GM18858 (cell line): ENCODE data around the gene BPI.
"Not testable (repeated sequence)": the region's sequence is repeated elsewhere in the genome, so short reads cannot be mapped to it uniquely, and the experiment has no call there.

Source experiments
- ATAC-seq: cut with Tn5 transposase; IDR thresholded peaks from one replicate; pipeline ENCODE4 v1.9.1; 2021; ENCODE audit not compliant: unreplicated experiment

The BPI gene

DNA sequence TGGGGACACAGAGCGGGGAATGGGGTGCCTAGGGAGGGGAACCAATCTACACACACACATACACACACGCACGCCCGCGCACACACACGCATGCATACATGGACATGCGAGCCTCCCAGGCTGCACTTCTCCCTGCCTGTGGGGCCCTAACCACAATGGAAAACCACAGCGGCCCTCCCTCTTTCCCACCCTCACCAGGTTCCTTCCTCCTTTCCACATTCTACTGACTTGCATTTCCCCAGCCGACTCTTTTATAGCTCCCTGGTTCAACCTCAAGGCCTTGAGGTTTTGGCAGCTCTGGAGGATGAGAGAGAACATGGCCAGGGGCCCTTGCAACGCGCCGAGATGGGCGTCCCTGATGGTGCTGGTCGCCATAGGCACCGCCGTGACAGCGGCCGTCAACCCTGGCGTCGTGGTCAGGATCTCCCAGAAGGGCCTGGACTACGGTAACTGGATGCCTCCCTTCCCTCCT lies at the start of gene BPI:
TSS of gene BPI (plus strand) at position 249 of the 472 bp plus-strand sequence. CDS start at position 317, 68 bp downstream.
- ATAC-seq, result no peak

DNA sequence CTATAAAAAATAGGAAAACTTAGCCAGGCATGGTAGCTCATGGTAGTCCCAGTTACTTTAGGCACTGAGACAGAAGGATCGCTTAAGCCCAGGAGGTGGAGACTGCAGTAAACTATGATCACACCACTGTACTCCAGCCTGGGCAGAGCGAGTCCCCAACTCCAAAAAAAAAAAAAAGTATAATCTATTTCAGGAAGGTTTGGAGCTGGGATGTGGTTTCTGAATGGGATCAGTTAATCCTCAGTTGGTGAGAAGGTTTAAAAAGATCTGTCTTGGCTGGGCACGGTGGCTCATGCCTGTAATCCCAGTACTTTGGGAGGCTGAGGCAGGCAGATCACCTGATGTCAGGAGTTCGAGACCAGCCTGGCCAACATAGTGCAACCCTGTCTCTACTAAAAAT lies 49.3 kb upstream of the BPI start:
- not testable (repeated sequence) for ATAC-seq

GRCh38 chr20:38255393-38255792 lies 48.6 kb upstream of the BPI start:
- no peak for ATAC-seq

DNA sequence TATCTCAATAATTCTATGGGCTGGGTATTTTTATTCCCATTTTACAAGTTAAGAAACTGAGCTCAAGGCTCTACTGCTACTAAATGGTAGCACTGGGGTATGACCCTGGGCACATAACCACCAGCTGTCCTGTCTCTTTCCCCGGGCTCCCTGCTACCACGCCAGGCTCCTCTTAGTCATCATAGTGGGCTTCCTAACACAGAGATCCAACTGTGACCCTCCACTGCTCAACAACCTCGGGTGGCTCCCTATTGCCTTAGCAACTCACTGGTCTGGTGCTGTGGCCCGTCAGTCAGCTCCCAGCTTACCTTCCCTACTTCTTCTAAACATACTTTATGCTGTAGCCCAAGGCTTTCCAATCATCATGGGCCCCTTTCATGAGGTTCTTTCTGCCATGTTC lies 47.9 kb upstream of the BPI start:
- ATAC-seq, result no peak

- no peak for ATAC-seq
These were observed 47.0 kb upstream of the BPI start for GRCh38 chr20:38256966-38257365.

GRCh38 chr20:38258545-38259215 lies 45.3 kb upstream of the BPI start:
- ATAC-seq, result no peak

DNA sequence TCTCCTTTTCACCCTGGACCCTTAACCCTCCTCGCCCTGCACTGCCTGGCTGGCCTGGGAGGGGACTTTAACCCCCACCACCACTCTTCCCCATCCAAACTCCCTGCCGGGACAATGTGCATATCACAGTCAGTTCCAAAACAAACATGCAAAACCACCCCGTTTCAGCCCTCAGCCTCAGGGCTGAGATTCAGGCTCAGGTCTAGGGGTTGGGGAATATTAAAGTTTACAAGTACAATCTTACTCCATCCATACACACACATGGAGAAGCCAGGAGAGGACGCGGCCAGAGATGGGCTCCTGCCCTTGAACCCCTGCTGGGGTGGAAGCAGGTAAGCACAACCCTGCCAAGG lies 44.0 kb upstream of the BPI start:
- no peak for ATAC-seq

DNA sequence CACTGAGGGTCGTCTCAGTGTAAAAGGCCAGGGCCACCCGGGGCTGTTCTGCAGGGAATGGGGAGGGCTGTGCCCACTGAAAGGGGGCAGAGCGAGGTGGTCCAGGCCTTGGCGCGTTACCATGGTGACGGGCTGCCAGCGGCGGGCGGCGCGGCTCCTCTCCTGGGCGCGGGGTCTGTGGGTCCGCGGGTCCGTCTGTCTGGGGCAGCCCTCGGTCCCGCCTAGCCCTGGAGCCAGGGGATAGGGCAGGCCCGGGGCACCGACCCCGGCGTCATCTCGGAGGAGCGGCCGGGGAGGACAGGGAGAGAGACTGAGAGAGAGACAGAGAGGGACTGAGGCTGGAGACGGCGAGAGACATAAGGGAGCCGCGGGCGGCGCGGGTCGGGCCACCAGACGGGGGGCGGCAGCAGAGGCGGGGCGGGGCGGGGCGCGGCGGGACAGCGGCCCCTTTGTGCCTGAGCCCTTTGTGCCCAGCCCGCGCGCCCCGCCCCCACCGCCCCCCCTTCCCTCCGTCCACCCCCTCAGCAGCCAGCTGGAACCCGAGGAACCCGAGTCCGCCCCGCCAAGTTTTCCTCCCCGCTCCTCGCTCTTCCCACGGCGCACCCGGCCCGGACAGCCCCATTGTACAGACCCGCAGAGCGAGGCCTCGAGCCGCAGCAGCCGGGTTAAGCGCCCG lies 43.4 kb upstream of the BPI start, which contains the start of gene KIAA1755:
TSS of gene KIAA1755 (minus strand) at position 358 of the 676 bp plus-strand sequence. CDS start at position 123, 235 bp downstream.
- no peak for ATAC-seq

DNA sequence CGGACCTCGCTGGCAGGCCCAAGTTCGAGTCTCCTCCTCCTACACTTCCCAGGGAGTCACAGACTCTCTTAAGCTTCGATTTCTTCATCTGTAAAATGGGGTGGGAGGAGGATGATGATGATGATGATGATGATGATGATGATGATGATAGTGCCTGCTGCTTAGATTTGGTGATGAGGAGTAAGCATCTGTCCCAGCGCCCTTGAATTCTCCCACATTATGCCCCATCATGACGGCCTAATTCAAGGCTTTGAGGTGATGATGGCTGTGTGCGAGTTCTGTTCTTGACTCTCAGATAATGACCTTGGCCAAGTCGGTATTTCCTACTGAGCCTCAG lies 42.9 kb upstream of the BPI start:
- ATAC-seq, result no peak

- no peak for ATAC-seq
These were observed 41.0 kb upstream of the BPI start for GRCh38 chr20:38262931-38263330.

GRCh38 chr20:38266426-38266825 lies 37.5 kb upstream of the BPI start:
- ATAC-seq, result no peak

DNA sequence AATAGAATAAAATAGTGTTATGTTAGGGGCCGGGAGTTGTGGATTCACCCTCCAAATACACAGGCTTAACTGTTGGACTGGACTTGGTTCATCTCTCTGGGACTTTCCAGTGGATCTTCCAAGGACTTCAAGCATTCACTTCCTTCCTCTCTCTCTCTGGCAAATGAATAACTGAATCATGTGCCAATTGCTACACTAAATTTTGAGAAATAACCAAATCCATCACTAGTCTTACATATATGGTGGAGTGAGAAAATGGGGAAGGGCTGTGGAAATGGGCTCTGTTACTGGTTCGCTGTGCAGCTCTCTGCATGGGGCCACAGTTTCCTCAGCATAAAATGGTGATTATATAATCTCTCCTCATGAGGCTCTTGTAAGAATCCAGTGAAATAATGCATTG lies 36.7 kb upstream of the BPI start:
- no peak for ATAC-seq

DNA sequence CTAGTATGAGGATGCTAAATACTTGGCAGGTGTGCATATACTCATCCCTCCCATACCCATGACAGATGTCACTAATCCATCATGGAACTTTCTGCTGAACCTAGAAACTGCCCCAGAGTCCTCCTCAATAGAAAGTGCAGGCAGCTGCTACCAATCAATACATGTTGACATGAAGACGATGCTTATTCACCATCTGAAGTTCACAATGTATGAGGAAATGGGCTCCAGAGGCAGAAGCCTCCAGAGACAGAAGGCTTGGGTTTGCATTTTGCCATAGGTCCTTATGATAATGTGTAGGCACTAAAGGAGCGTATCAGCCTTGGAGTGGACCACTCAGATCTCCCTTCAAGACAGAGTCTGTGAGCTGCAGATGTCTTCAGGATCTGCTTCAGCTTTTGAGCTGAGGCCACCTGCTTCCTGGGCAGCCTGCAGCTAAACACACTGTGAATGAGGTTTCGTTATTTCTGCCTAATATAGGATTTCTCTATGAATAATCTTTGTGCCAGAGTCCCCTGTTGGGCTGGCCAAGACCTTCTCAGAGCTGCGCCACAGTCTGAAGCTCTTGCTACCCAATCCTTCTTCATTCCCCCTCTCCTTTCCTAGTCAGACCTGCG lies 35.9 kb upstream of the BPI start:
- ATAC-seq, result no peak

DNA sequence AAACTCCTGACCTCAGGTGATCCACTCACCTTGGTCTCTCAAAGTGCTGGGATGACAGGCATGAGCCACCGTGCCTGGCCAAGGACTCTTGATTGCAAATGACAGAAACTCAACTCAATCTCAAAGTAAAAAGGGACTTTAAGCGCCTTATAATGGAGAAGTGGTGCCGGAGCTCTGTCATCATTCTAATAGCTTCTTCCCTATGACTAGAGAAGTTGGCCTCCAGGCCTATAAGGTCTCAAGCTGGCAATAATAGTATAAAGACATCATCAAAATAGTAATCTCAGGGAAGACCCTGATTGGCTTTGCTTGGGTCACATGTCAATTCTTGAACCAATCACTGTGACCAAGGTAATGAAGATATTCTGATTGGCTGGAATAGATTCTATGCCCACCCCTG lies 34.9 kb upstream of the BPI start:
- no peak for ATAC-seq

DNA sequence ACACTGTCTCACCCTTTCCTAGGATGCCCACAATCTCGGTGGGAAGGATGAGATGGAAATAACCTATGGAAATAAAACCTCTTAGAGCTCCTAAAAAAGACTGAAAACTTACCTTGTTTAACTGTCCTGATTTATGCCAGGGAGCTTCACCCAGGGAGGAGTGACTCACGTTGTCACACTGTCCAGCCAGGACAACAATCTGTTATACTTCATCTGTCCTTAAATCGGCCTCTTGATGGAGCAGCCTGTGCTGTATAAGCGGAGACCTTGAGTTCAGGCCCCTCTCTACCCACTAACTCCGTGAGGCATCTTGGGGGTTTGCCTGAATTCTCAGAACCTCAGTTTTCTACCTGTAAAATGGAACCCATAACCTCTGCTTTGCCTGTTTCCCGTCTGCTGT lies 34.2 kb upstream of the BPI start:
- ATAC-seq, result no peak

GRCh38 chr20:38270869-38271605 lies 32.9 kb upstream of the BPI start:
- no peak for ATAC-seq

GRCh38 chr20:38271608-38272120 lies 32.3 kb upstream of the BPI start:
- no peak for ATAC-seq

GRCh38 chr20:38272398-38272797 lies 31.6 kb upstream of the BPI start:
- no peak for ATAC-seq

DNA sequence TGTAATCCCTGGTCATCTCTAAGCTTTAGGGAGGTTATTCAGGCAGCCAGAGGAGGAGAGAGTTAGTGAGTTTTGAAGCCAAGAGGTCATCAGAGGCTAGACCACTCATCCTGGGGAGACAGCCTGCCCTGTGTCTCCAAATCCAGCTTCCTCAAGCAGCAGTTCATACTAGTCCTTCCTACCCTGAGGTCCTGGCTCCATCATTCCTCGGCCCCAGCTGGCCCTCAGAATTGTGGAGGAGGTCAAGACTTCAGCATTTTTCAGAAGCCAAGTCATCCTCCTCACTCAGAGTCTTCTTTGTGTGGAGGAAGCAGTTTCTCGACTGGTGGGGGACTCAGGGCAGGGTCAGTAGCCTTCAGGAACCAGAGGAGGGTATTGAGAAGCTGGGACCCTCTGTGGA lies 31.0 kb upstream of the BPI start:
- ATAC-seq, result no peak

DNA sequence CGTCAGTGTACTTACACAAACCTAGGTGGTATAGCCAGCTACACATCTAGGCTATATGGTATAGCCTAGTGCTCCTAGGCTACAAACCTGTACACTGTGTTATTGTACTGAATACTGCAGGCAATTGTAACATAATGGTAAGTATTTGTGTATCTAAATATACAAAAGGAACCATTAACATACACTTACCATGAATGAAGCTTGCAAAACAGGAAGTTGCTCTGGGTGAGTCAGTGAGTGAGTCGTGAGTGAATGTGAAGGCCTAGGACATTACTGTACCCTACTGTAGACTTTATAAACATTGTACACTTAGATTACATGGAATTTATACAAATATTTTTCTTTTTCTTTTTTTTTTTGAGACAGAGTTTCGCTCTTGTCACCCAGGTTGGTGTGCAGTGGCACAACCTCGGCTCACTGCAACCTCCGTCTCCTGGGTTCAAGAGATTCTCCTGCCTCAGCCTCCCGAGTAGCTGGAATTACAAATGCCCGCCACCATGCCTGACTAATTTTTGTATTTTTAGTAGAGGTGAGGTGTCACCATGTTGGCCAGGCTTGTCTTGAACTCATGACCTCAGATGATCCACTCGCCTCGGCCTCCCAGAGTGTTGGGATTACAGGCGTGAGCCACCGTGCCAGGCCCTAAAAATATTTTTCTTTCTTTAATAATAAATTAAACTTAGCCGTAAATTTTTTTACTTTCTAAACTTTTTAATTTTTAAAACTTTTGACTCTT lies 28.0 kb upstream of the BPI start:
- no peak for ATAC-seq

DNA sequence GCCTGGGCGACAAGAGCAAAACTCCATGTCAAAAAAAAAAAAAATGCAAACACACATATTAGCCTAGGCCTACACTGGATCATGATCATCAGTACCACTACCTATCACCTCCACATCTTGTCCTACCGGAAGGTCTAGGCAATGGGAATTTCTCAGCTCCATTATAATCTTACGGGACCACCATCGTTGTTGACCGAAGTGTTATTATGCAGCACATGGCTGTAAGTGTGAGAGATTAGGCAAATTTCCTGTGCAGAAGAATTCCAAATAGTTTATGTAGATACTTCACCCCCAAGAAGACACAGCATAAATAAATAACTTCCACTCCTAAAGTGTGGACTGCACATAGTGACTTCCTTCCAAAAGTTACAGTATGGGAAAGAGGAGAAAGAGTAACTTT lies 26.7 kb upstream of the BPI start:
- no peak for ATAC-seq
